T1000 (cell line): ENCODE data around the gene PTPRN2.
"Not testable (repeated sequence)": the region's sequence is repeated elsewhere in the genome, so short reads cannot be mapped to it uniquely, and the experiment has no call there.

Experiments used
- DNase-seq: peaks from one replicate; lab custom pipeline; 2025; ENCODE audit warnings: mixed read lengths; lab: John Stamatoyannopoulos, UW

Gene PTPRN2

GRCh38 chr7:158550886-158551452 is 36.7 kb downstream of the PTPRN2 start:
- no peak for DNase-seq

GRCh38 chr7:158550394-158550700 is 37.3 kb downstream of the PTPRN2 start:
- no peak for DNase-seq

DNA sequence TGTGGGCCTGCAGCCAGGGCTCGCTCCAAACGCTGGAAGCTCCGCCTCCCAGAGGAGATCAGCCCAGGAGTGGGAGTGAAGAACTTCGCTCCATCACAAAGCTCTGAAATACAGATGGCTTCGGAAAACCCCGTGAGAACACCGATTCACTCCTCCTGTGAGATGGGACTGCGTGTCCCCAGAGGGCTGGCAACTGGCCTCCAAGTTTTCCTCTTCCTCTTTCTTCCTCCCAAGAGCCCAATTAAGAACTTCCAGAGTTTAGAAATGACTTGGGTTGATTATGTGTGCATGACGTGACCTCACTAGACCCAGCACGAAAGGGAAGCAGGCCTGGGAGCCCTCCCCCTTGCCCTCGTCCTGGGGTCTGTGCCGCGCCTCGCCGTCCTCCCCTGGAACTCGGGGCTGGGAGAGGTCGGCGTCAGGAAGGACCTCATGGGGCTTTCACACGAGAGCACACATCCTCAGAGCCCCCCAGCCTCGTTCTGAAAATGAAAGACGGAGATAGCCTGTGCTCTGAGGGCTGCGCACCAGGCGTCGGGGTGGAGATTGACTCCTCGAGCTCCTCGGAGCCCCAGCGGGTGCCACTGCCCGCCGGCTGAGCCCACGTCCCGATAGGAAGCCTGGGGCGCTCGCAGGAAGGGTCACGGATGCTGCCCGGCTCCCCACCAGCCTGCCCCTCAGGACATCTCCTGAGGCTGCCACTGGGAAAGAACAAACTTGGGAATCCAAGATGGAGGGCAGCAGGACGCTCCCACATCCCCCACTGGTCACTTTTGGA is 37.8 kb downstream of the PTPRN2 start:
- DNase-seq = no peak

DNA sequence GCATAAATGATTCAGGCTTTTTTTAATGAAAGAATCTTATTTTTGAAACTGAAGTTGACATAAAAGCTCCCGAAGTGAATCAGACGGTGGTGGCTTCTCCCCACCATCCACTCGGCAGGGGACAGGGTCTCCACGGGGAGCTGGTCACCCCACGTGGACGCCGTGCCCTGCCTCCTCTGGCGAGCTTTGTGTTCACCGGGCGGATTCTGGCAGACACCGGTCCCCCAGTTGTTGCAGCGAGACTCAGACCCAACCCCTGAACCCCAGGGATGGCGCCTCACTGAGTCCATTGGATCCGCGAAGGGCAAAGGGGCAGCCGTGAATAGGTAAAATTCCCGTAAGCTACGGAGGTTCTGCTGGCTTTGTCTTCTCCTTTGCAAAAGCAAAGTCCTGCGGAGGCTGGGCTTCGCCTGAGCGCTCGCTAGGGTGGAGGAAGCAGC is 38.4 kb downstream of the PTPRN2 start:
- DNase-seq = no peak

- no peak for DNase-seq
Measured at GRCh38 chr7:158548726-158549125, 38.9 kb downstream of the PTPRN2 start.

GRCh38 chr7:158547817-158548216 is 39.8 kb downstream of the PTPRN2 start:
- no peak for DNase-seq

GRCh38 chr7:158546626-158547025 is 41.0 kb downstream of the PTPRN2 start:
- DNase-seq = no peak

- DNase-seq = no peak
Measured at GRCh38 chr7:158546214-158546613, 41.4 kb downstream of the PTPRN2 start.

DNA sequence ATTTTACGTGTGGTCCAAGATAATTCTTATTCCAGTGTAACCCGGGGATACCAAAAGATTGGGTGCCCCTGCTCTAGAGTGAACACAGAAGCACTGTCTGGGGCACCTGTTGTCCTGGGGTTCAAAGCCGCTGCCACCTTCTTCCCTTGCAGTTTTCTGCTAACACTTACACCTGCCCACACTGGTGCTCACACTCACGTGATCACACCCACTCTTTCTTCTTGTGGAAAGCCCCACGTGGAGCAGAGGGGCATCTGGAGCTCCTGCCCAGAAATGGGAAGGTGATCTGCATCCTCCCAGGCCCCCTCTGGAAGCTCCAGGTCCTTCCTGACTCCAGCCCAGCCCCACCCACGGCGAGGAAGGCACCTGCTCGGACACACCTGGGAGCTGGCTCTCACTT is 42.9 kb downstream of the PTPRN2 start:
- no peak for DNase-seq

GRCh38 chr7:158543840-158544239 is 43.8 kb downstream of the PTPRN2 start:
- DNase-seq = no peak

GRCh38 chr7:158542651-158543566 is 44.7 kb downstream of the PTPRN2 start:
- no peak for DNase-seq

GRCh38 chr7:158541346-158542010 is 46.1 kb downstream of the PTPRN2 start:
- DNase-seq = no peak

DNA sequence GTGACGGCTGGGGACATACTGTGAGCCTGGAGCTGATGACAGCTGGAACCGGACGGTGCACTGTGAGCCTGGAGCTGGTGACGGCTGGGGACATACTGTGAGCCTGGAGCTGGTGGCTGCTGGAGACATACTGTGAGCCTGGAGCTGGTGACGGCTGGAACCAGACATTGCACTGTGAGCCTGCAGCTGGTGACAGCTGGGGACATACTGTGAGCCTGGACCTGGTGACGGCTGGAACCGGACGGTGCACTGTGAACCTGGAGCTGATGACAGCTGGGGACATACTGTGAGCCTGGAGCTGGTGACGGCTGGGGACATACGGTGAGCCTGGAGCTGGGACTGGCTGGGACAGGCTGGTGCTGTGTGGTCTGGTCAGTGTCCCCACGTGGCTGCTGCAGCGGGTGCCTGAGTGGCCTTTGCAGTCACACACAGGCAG is 47.9 kb downstream of the PTPRN2 start:
- no peak for DNase-seq

- DNase-seq = no peak
Measured at GRCh38 chr7:158538156-158538946, 49.3 kb downstream of the PTPRN2 start.

DNA sequence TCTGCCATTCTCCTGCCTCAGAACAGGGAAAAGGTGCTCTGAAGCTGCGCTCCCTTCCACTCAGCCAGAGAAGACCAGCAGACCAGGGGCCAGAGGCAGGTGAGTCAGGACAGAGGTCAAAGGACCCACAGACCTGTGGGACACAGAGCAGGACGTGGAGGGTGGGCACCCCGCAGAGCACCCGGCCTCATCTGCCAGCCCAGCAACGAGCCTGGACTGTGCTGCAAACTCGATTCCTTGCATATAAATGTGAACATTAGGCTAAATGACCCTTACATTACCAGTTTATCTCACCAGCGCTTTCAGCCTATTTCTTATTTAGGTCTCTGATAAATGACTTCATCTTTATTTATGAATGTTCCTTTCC is 50.1 kb downstream of the PTPRN2 start:
- DNase-seq = no peak

DNA sequence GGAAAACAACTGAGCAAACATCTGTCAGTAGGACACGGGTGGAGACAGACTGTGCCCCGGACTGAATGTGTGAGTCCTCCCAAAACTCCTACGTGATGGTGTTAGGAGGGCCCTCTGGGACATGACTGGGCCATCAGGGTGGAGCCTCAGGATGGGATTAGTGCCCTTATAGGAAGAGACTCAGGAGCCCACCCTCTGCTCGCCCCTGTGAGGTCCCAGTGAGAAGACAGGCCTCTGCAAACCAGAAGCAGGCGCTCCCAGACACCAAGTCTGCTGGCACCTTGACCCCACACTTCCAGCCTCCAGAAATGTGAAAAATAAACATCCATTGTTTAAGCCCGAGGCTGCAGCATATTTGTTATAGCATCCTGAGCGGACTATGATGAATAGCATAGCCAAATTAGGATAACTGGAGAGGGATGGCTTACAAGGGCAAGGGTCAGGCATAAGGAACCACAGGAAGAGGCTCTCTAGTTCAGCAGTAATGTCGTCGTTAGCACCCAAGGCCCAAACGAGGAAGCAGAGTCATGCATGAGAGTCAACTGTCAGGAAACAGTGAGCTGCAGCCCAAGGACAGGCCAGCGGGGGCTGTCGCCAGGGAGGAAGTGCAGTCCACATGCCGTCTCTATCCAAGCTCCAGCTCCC is 50.6 kb downstream of the PTPRN2 start:
- no peak for DNase-seq

DNA sequence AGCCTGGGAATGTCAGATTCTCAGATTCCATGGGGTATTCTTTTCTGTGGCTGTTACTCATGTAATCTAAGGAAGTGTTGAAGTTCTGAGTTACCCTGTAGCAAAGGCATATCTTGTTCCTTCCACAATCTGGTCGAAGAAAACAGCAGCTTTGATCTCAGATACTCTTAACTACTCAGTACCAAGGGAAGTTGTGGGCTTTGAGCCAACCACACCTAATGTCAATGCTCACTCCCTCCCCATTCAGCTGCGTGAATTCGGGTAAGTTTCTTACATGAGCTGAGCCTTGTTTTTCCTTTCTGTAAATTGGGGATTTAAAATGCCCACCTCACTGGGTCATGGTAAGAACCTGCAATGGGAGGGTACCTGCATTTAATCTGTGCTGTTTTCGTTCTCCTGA is 52.5 kb downstream of the PTPRN2 start:
- DNase-seq = no peak

- DNase-seq = no peak
Measured at GRCh38 chr7:158534598-158534997, 53.0 kb downstream of the PTPRN2 start.

DNA sequence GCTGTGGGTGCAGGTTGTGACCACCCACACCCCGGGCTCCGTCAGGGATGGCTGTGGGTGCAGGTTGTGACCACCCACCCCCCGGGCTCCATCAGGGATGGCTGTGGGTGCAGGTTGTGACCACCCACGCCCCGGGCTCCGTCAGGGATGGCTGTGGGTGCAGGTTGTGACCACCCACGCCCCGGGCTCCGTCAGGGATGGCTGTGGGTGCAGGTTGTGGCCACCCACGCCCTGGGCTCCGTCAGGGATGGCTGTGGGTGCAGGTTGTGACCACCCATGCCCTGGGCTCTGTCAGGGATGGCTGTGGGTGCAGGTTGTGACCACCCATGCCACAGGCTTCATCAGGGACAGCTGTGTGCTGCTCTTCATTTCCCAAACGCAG is 53.5 kb downstream of the PTPRN2 start:
- DNase-seq = not testable (repeated sequence)

DNA sequence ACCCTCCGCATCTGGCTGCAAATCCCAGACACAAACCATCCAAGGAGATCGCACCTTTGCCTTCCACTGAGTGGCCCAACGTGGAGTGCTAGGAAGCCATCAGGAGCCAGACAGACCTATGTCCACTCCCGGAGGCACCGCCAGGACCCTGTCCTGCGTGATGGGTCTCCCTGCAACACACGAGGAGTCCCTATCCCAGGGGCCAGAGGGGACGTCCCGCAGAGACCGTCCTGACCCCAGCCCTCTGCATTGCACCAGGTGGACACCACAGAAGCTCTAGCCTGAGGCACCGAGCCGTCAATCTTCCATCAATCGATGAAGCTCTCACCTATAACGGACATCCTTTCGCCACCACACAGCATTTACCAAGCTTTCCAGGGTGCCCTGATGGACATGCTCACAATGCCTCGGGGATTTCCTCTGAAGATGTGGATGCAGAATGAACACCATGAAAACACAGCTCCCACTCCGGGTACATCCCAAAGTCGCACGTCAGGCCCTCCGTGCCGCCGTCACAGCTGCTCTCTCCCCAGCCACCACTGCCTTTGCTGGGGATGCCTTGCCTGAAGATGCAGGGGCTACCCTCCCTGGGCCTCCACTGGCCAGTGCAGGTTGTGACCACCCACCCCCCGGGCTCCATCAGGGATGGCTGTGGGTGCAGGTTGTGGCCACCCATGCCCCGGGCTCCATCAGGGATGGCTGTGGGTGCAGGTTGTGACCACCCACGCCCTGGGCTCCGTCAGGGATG is 54.1 kb downstream of the PTPRN2 start:
- DNase-seq = no peak
